Measurements from ENCODE around the gene CGAS. TPM values are rescaled to one million over a fixed set of nuclear protein-coding genes. Genes with fewer than 3 reads are reported as not detected.
"Not testable (repeated sequence)": the region's sequence is repeated elsewhere in the genome, so short reads cannot be mapped to it uniquely, and the experiment has no call there.

Gene CGAS
- total RNA-seq, 1 experiment from 2014 or later, result 6.4 TPM

DNA sequence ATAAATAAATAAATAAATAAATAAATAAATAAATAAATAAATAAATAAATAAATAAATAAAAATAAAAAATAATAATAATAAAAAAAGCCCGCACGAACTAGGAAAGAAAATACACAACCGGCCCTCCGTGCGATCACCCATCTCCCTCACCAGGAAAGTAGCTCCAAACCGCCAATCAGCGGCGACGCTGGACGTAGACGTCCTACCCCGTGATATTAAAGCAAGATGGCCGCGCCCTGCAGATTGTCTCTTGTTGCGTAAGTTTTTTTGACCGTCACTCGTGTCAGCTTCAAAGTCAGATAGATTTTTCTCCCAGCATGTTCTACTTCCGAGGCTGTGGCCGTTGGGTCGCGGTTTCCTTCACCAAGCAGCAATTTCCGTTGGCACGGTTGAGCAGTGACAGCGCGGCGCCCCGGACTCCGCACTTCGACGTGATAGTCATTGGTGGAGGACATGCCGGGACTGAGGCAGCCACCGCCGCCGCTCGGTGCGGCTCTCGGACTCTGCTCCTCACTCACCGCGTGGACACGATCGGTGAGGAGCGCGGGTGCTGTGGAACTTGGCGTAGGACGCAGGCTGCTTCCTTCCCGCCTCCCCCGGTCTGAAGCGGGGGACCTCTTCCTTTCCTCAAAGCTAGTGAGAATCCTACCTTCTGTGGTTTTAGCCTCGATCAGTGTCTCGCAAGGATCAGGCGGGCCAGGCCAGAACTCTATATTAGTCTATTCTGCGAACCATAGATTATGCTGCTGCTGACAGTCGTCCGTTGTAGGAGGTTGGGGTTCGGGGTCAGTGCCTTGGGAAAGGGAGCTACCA is 9.6 kb upstream of the CGAS start, which contains the start of gene MTO1 (continued):
- TF ChIP-seq NFE2L1 (CRISPR knock-in tag; IDR thresholded peaks at IDR 0.05), result peak; percentile 46; the same call in 1 of the 2 replicates
- peak; percentile 95 for TF ChIP-seq HMGA2 (CRISPR knock-in tag; IDR thresholded peaks at IDR 0.05)
- TF ChIP-seq MYBL2 (CRISPR knock-in tag; IDR thresholded peaks at IDR 0.05), result peak; percentile 56; the same call in 1 of the 2 replicates
- 0 out of 2 replicates have a peak, but pooled peaks have one; percentile 81 for TF ChIP-seq FOXP1 (CRISPR knock-in tag; IDR thresholded peaks at IDR 0.05; ENCODE audit: borderline replicate concordance)
- TF ChIP-seq FOXK1 (CRISPR knock-in tag; IDR thresholded peaks at IDR 0.05), result peak; percentile 63; the same call in 1 of the 2 replicates
- no peak for TF ChIP-seq ZNF671 (CRISPR knock-in tag; IDR thresholded peaks at IDR 0.05)
- TF ChIP-seq, protein P1, sequence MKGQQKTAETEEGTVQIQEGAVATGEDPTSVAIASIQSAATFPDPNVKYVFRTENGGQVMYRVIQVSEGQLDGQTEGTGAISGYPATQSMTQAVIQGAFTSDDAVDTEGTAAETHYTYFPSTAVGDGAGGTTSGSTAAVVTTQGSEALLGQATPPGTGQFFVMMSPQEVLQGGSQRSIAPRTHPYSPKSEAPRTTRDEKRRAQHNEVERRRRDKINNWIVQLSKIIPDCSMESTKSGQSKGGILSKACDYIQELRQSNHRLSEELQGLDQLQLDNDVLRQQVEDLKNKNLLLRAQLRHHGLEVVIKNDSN (CRISPR knock-in tag; IDR thresholded peaks at IDR 0.05), result 0 out of 2 replicates have a peak, but pooled peaks have one; percentile 25
- TF ChIP-seq, protein P2, sequence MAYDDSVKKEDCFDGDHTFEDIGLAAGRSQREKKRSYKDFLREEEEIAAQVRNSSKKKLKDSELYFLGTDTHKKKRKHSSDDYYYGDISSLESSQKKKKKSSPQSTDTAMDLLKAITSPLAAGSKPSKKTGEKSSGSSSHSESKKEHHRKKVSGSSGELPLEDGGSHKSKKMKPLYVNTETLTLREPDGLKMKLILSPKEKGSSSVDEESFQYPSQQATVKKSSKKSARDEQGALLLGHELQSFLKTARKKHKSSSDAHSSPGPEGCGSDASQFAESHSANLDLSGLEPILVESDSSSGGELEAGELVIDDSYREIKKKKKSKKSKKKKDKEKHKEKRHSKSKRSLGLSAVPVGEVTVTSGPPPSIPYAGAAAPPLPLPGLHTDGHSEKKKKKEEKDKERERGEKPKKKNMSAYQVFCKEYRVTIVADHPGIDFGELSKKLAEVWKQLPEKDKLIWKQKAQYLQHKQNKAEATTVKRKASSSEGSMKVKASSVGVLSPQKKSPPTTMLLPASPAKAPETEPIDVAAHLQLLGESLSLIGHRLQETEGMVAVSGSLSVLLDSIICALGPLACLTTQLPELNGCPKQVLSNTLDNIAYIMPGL (CRISPR knock-in tag; IDR thresholded peaks at IDR 0.05), result peak; percentile 62; the same call in 1 of the 2 replicates
- peak; percentile 86 for TF ChIP-seq GABPB1 (CRISPR knock-in tag; IDR thresholded peaks at IDR 0.05)
- TF ChIP-seq ZNF317 (CRISPR knock-in tag; IDR thresholded peaks at IDR 0.05; ENCODE audit: borderline replicate concordance, low read depth), result no peak
- TF ChIP-seq NR2C2 (CRISPR knock-in tag; IDR thresholded peaks at IDR 0.05), result no peak
- TF ChIP-seq NR1H2 (CRISPR knock-in tag; IDR thresholded peaks at IDR 0.05), result no peak
- 0 out of 2 replicates have a peak, but pooled peaks have one; percentile 44 for TF ChIP-seq TEAD1 (CRISPR knock-in tag; IDR thresholded peaks at IDR 0.05)
- TF ChIP-seq JUN (CRISPR knock-in tag; IDR thresholded peaks at IDR 0.05), result peak; percentile 25; the same call in 1 of the 2 replicates

DNA sequence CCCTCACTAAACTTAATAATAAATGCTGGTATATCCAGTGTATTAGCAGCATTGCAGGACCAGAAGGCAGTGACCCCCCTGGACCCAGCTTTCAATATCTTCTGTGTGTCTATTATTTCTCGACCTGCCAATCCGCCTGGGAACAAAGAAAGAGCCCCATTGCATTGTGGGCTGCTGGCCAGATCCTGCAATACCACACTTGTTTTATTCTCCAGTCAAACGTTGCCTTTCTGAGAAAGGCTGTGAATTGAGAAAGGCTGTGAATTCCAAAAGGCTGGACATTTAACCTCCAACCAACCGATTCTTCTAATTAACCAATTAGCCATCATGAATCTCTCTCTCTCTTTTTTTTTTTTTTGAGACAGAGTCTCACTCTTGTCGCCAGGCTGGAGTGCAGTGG is 8.0 kb upstream of the CGAS start:
- Mint-ChIP-seq H3K4me1 (peaks cover 7% of the 10 kb centered on the region; the same call in 1 of the 2 replicates), H3K27me3 (ENCODE audit: low read depth) (no peaks in the 10 kb centered on the region), H3K27ac (no peak overlapping the region), H3K36me3 (peaks cover 6% of the 10 kb centered on the region; the same call in 1 of the 2 replicates), H3K9me3 (no peaks in the 10 kb centered on the region), H3K4me3 (no peak overlapping the region)
- TF ChIP-seq, protein P3, sequence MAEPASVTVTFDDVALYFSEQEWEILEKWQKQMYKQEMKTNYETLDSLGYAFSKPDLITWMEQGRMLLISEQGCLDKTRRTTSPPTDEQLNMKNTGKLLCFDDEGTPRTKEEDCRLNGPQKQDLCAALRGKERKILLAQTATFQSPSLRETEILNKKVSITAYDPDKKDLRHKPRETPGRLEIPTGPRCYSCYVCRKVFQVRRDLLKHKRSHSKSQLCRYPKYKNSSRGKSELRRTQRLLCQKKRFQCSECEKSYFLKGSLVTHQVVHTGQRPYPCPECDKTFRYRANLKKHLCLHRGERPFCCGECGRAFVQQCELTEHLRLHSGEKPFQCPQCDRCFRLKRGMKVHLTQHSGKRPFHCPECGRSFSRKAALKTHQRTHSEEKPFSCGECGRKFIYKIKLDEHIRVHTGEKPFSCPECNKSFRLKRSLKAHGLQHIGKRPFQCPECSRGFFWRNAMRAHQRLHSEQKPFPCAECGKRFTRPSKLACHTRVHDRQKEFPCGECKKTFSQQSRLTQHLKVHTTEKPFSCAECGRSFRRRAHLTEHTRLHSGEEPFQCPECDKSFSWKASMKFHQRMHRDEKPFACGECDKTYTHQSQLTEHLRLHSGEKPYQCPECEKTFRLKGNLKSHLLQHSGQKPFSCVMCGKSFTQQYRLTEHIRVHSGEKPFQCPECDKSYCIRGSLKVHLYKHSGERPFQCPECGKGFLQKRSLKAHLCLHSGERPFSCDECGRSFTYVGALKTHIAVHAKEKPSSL (CRISPR knock-in tag; conservative IDR thresholded peaks at IDR 0.05), result no peak
- ATAC-seq (no peak), DNase-seq (ENCODE audit: low spot score) (no peak)
- ChIA-PET CTCF (no interaction called here), POLR2A (no interaction called here)

DNA sequence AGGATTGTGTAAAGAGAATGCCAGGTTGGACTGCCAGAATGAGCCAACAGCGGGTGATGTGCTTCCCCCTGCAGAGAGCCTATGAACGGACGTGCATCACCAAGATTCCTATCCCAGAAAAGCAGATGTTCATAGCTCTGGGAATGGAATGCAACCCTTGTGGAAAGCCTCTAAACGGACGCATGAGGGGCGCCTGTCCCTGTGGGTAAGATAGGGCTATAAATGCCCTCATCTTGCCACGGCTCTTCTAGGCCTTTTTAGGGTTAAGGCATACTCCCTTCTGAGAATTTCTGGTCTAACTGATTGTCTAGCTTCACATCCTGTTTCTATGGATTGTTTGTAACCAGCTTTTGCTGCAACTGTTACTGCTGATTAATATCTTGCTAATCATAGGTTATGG is 7.4 kb upstream of the CGAS start:
- H3K36me3 Mint-ChIP-seq; H3K4me3 Mint-ChIP-seq; H3K27me3 Mint-ChIP-seq (ENCODE audit: low read depth); DNase-seq (ENCODE audit: low spot score); H3K27ac Mint-ChIP-seq; CTCF ChIA-PET; ATAC-seq; H3K9me3 Mint-ChIP-seq; H3K4me1 Mint-ChIP-seq; POLR2A ChIA-PET: not testable (repeated sequence)
